HepG2 (cell line): ENCODE measurements around the gene FSD1.

ENCODE experiments used
- JUND ChIP-seq: sonication (generic); formaldehyde crosslinking; IDR thresholded peaks from 2 replicates; pipeline ENCODE4 v1.8.0; 2022; ENCODE audit warnings: mild to moderate bottlenecking, missing genetic modification reagents
- ZBTB21 ChIP-seq: sonication (generic); formaldehyde crosslinking; IDR thresholded peaks from 2 replicates; pipeline ENCODE4 v1.4.0; 2020; ENCODE audit warnings: missing genetic modification reagents
- ZBTB3 ChIP-seq: sonication (generic); formaldehyde crosslinking; IDR thresholded peaks from 2 replicates; pipeline ENCODE4 v1.4.0; 2020; ENCODE audit warnings: low read depth, mild to moderate bottlenecking, moderate library complexity, missing genetic modification reagents, borderline replicate concordance
- ZKSCAN8 ChIP-seq: IDR thresholded peaks from 2 replicates; pipeline ENCODE4 v1.6.1; 2016; ENCODE audit warnings: borderline replicate concordance, missing genetic modification reagents, missing compliant biosample characterization
- ZNF18 ChIP-seq: sonication (generic); formaldehyde crosslinking; IDR thresholded peaks from 2 replicates; pipeline ENCODE4 v1.8.0; 2022; ENCODE audit warnings: mild to moderate bottlenecking, missing genetic modification reagents; ENCODE audit not compliant: insufficient replicate concordance
- ZNF430 ChIP-seq: sonication (generic); formaldehyde crosslinking; IDR thresholded peaks from 2 replicates; pipeline ENCODE4 v1.9.0; 2021; ENCODE audit warnings: mild to moderate bottlenecking, missing genetic modification reagents

GRCh38 chr19:4327877-4328242 lies 23.5 kb downstream of the FSD1 start:
- TF ChIP-seq ZKSCAN8 (no peak), ZBTB21 (CRISPR knock-in tag) (no peak), ZNF430 (no peak), ZNF18 (no peak), ZBTB3 (CRISPR knock-in tag) (no peak), JUND (no peak)
